GM23338 (cell line): ENCODE results near the gene SLX4IP. TPM values are rescaled to one million over a fixed set of nuclear protein-coding genes. Genes with fewer than 3 reads are reported as not detected.
A peak's percentile ranks its signal among the peaks of the same experiment; 100 is the strongest.

Experiments
- ATAC-seq: fragments of 200-7000 bp; cut with Tn5 transposase; 3 replicates; pipeline ENCODE4 v1.9.1; 2020
- DNase-seq: peaks from one replicate; pipeline ENCODE4 v3.0.0-alpha.2; 2015; ENCODE audit warnings: low spot score
- H2AFZ ChIP-seq: fragments of 200-600 bp; sonication (generic); 2 replicates; pipeline ENCODE4 v1.8.0; 2016; ENCODE audit warnings: antibody characterized with exemption, mild to moderate bottlenecking, moderate library complexity
- H3F3A ChIP-seq: fragments of 200-600 bp; sonication (generic); replicated peaks from 2 replicates; pipeline ENCODE4 v1.8.0; 2017; ENCODE audit warnings: antibody characterized with exemption, mixed run types, low read depth
- H3K27ac ChIP-seq: fragments of 200-600 bp; sonication (generic); 2 replicates; pipeline ENCODE4 v1.6.1; 2016; ENCODE audit warnings: low read depth
- H3K27me3 ChIP-seq: fragments of 200-600 bp; sonication (generic); 2 replicates; pipeline ENCODE4 v1.8.0; 2016; ENCODE audit warnings: mild to moderate bottlenecking, mixed run types, moderate library complexity; ENCODE audit not compliant: insufficient read depth
- H3K36me3 ChIP-seq: fragments of 200-600 bp; sonication (generic); 2 replicates; pipeline ENCODE4 v1.8.0; 2016; ENCODE audit warnings: mild to moderate bottlenecking; ENCODE audit not compliant: insufficient read depth
- H3K4me1 ChIP-seq: fragments of 200-600 bp; sonication (generic); 2 replicates; pipeline ENCODE4 v1.8.0; 2016; ENCODE audit warnings: mild to moderate bottlenecking, moderate library complexity; ENCODE audit not compliant: insufficient read depth
- H3K4me2 ChIP-seq: fragments of 200-600 bp; sonication (generic); 2 replicates; pipeline ENCODE4 v1.7.1; 2017; ENCODE audit warnings: mixed run types
- H3K4me3 ChIP-seq: fragments of 200-600 bp; sonication (generic); 2 replicates; pipeline ENCODE4 v1.6.1; 2016; ENCODE audit warnings: mixed run types
- H3K79me2 ChIP-seq: fragments of 200-600 bp; sonication (generic); replicated peaks from 2 replicates; pipeline ENCODE4 v1.8.0; 2017; ENCODE audit warnings: mild to moderate bottlenecking; ENCODE audit not compliant: insufficient read depth
- H3K9me2 ChIP-seq: fragments of 200-600 bp; sonication (generic); 2 replicates; pipeline ENCODE4 v1.8.0; 2017; ENCODE audit not compliant: insufficient read depth
- H4K20me1 ChIP-seq: fragments of 200-600 bp; sonication (generic); replicated peaks from 2 replicates; pipeline ENCODE4 v1.8.0; 2017; ENCODE audit warnings: mild to moderate bottlenecking; ENCODE audit not compliant: insufficient read depth
- H3K27ac Mint-ChIP-seq: 2 replicates; pipeline ENCODE4 v1.8.0; 2020; ENCODE audit warnings: inconsistent platforms, mild to moderate bottlenecking, moderate library complexity, mixed read lengths
- H3K27me3 Mint-ChIP-seq: 3 replicates; pipeline ENCODE4 v1.8.0; 2022; ENCODE audit warnings: low read depth, mild to moderate bottlenecking, moderate library complexity, mixed read lengths, inconsistent platforms; ENCODE audit not compliant: insufficient read depth, poor library complexity
- H3K36me3 Mint-ChIP-seq: 3 replicates; pipeline ENCODE4 v1.8.0; 2021; ENCODE audit warnings: low read depth, mild to moderate bottlenecking, inconsistent platforms, moderate library complexity, mixed read lengths
- H3K4me1 Mint-ChIP-seq: 3 replicates; pipeline ENCODE4 v1.8.0; 2020; ENCODE audit warnings: mild to moderate bottlenecking, inconsistent platforms, mixed read lengths
- H3K4me3 Mint-ChIP-seq: 3 replicates; pipeline ENCODE4 v1.8.0; 2021; ENCODE audit warnings: moderate library complexity, mild to moderate bottlenecking, inconsistent platforms, mixed read lengths
- H3K9me3 Mint-ChIP-seq: 3 replicates; pipeline ENCODE4 v1.8.0; 2020; ENCODE audit warnings: moderate library complexity, mild to moderate bottlenecking, inconsistent platforms, mixed read lengths
- EZH2 ChIP-seq: fragments of 200-600 bp; sonication (generic); IDR thresholded peaks from one replicate; pipeline ENCODE4 v1.8.0; 2017; ENCODE audit warnings: antibody characterized with exemption, mild to moderate bottlenecking, low read depth; ENCODE audit not compliant: unreplicated experiment
- EZH2phosphoT487 ChIP-seq: fragments of 200-600 bp; sonication (generic); IDR thresholded peaks from one replicate; pipeline ENCODE4 v1.8.1; 2018; ENCODE audit warnings: antibody characterized with exemption; ENCODE audit not compliant: unreplicated experiment
- JUNB ChIP-seq: IDR thresholded peaks from one replicate; pipeline ENCODE4 v1.6.1; 2016; ENCODE audit warnings: antibody characterized with exemption; ENCODE audit not compliant: unreplicated experiment
- POLR2AphosphoS5 ChIP-seq: IDR thresholded peaks from 2 replicates; pipeline ENCODE4 v1.6.1; 2016; ENCODE audit warnings: antibody characterized with exemption, low read depth
- STAT1 ChIP-seq: IDR thresholded peaks from one replicate; pipeline ENCODE4 v1.6.1; 2016; ENCODE audit warnings: antibody characterized with exemption; ENCODE audit not compliant: unreplicated experiment
- ZNF114 ChIP-seq: fragments of 250-450 bp; sonication (Bioruptor Pico); IDR thresholded peaks from 2 replicates; pipeline ENCODE4 v1.5.0; 2020; ENCODE audit warnings: mild to moderate bottlenecking, moderate library complexity
- polyA plus RNA-seq: library from polyadenylated mRNA; unstranded; fragments of >200 nt; fragmentation: Nextera tagmentation; extraction: Ambion mirVana; gene quantifications from 2 replicates; pipeline ENCODE4 v1.2.1, GENCODE V29; 2016
- total RNA-seq: library from RNA; depleted of rRNA; stranded (reverse); fragments of >200 nt; shearing (Covaris generic); gene quantifications from 2 replicates; pipeline ENCODE4 v1.2.3, GENCODE V29; 2014
- TF ChIP-seq, protein P1 (sequence below): IDR thresholded peaks from one replicate; pipeline ENCODE4 v1.6.1; 2018; ENCODE audit warnings: antibody characterized with exemption; ENCODE audit not compliant: unreplicated experiment
- TF ChIP-seq, protein P2 (sequence below): fragments of 250-450 bp; sonication (Bioruptor Pico); IDR thresholded peaks from 2 replicates; pipeline ENCODE4 v1.5.0; 2020; ENCODE audit warnings: mild to moderate bottlenecking, moderate library complexity
- TF ChIP-seq, protein P3 (sequence below): IDR thresholded peaks from 2 replicates; pipeline ENCODE4 v1.6.1; 2016; ENCODE audit warnings: antibody characterized with exemption

The SLX4IP gene
- total and polyA plus RNA-seq, 2 experiments from 2014 or later = 9.1 to 9.8 TPM

DNA sequence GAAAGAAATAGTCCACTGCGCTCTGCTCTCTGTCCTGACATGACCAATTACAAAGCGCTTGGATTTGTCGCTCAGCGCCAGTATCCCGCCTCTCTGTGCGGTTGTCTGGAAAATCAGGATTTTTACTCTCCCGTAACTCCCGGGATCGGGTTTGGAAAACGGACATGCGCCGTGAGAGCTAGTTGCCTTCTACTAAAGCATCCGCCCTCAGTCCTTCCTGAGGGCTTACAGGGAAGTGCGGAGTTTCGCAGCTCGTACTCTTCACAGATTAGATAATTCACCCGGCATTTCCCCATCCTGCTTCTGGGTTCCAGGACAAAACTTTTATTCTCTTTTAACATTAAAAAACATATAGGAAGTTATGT is 656 bp upstream of the SLX4IP start:
- Histone ChIP-seq H3K27me3 (no peaks in the 10 kb centered on the region), H3F3A (no peaks in the 10 kb centered on the region), H3K4me1 (peaks cover 17% of the 10 kb centered on the region), H3K27ac (peak overlapping the region; percentile 97), H3K4me3 (peak overlapping the region; percentile 58), H3K79me2 (peaks cover 77% of the 10 kb centered on the region), H3K9me2 (no peaks in the 10 kb centered on the region), H4K20me1 (peaks cover 2% of the 10 kb centered on the region; the same call in 1 of the 2 replicates), H3K4me2 (peak overlapping the region; percentile 79), H3K36me3 (no peaks in the 10 kb centered on the region), H2AFZ (peak overlapping the region; percentile 72; the same call in 1 of the 2 replicates)
- no peak for TF ChIP-seq EZH2
- peak; percentile 79 for TF ChIP-seq POLR2AphosphoS5
- Mint-ChIP-seq H3K4me3 (peak overlapping the region; percentile 94), H3K4me1 (peaks cover 24% of the 10 kb centered on the region), H3K27ac (peak overlapping the region; percentile 97), H3K27me3 (peaks cover 14% of the 10 kb centered on the region), H3K36me3 (peaks cover 10% of the 10 kb centered on the region; the same call in 1 of the 3 replicates), H3K9me3 (no peaks in the 10 kb centered on the region)
- peak; percentile 99 for DNase-seq
- peak; percentile 73 for ATAC-seq

DNA sequence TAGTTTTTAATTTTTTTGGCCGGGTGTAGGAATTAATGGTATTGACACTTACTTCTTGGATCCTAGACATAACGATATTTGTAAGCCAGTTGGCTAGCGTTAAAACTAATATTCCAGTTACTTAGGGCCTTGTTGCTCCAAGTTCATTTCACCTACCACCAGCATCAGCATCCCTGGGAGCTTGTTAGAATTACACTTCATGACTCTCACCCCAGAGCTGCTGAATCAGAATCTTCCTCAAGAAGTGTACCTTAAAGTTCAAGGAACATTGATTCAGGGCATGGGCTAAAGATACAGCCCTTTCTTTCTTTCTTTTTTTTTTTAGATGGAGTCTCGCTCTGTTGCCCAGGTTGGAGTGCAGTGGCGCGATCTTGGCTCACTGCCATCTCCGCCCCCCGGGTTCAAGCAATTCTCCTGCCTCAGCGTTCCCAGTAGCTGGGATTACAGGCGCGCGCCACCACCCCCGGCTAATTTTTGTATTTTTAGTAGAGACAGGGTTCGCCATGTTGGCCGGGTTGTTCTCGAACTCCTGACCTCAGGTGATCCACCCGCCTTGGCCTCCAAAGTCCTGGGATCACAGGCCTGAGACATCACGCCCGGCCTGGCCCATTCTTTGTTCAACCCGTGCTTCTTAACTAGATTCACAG is 1.1 kb downstream of the SLX4IP start:
- H3K4me1 Mint-ChIP-seq = peaks cover 14% of the 10 kb centered on the region
- no peak for TF ChIP-seq POLR2AphosphoS5
- TF ChIP-seq, protein P1, sequence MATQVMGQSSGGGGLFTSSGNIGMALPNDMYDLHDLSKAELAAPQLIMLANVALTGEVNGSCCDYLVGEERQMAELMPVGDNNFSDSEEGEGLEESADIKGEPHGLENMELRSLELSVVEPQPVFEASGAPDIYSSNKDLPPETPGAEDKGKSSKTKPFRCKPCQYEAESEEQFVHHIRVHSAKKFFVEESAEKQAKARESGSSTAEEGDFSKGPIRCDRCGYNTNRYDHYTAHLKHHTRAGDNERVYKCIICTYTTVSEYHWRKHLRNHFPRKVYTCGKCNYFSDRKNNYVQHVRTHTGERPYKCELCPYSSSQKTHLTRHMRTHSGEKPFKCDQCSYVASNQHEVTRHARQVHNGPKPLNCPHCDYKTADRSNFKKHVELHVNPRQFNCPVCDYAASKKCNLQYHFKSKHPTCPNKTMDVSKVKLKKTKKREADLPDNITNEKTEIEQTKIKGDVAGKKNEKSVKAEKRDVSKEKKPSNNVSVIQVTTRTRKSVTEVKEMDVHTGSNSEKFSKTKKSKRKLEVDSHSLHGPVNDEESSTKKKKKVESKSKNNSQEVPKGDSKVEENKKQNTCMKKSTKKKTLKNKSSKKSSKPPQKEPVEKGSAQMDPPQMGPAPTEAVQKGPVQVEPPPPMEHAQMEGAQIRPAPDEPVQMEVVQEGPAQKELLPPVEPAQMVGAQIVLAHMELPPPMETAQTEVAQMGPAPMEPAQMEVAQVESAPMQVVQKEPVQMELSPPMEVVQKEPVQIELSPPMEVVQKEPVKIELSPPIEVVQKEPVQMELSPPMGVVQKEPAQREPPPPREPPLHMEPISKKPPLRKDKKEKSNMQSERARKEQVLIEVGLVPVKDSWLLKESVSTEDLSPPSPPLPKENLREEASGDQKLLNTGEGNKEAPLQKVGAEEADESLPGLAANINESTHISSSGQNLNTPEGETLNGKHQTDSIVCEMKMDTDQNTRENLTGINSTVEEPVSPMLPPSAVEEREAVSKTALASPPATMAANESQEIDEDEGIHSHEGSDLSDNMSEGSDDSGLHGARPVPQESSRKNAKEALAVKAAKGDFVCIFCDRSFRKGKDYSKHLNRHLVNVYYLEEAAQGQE = no peak
- TF ChIP-seq, protein P2, sequence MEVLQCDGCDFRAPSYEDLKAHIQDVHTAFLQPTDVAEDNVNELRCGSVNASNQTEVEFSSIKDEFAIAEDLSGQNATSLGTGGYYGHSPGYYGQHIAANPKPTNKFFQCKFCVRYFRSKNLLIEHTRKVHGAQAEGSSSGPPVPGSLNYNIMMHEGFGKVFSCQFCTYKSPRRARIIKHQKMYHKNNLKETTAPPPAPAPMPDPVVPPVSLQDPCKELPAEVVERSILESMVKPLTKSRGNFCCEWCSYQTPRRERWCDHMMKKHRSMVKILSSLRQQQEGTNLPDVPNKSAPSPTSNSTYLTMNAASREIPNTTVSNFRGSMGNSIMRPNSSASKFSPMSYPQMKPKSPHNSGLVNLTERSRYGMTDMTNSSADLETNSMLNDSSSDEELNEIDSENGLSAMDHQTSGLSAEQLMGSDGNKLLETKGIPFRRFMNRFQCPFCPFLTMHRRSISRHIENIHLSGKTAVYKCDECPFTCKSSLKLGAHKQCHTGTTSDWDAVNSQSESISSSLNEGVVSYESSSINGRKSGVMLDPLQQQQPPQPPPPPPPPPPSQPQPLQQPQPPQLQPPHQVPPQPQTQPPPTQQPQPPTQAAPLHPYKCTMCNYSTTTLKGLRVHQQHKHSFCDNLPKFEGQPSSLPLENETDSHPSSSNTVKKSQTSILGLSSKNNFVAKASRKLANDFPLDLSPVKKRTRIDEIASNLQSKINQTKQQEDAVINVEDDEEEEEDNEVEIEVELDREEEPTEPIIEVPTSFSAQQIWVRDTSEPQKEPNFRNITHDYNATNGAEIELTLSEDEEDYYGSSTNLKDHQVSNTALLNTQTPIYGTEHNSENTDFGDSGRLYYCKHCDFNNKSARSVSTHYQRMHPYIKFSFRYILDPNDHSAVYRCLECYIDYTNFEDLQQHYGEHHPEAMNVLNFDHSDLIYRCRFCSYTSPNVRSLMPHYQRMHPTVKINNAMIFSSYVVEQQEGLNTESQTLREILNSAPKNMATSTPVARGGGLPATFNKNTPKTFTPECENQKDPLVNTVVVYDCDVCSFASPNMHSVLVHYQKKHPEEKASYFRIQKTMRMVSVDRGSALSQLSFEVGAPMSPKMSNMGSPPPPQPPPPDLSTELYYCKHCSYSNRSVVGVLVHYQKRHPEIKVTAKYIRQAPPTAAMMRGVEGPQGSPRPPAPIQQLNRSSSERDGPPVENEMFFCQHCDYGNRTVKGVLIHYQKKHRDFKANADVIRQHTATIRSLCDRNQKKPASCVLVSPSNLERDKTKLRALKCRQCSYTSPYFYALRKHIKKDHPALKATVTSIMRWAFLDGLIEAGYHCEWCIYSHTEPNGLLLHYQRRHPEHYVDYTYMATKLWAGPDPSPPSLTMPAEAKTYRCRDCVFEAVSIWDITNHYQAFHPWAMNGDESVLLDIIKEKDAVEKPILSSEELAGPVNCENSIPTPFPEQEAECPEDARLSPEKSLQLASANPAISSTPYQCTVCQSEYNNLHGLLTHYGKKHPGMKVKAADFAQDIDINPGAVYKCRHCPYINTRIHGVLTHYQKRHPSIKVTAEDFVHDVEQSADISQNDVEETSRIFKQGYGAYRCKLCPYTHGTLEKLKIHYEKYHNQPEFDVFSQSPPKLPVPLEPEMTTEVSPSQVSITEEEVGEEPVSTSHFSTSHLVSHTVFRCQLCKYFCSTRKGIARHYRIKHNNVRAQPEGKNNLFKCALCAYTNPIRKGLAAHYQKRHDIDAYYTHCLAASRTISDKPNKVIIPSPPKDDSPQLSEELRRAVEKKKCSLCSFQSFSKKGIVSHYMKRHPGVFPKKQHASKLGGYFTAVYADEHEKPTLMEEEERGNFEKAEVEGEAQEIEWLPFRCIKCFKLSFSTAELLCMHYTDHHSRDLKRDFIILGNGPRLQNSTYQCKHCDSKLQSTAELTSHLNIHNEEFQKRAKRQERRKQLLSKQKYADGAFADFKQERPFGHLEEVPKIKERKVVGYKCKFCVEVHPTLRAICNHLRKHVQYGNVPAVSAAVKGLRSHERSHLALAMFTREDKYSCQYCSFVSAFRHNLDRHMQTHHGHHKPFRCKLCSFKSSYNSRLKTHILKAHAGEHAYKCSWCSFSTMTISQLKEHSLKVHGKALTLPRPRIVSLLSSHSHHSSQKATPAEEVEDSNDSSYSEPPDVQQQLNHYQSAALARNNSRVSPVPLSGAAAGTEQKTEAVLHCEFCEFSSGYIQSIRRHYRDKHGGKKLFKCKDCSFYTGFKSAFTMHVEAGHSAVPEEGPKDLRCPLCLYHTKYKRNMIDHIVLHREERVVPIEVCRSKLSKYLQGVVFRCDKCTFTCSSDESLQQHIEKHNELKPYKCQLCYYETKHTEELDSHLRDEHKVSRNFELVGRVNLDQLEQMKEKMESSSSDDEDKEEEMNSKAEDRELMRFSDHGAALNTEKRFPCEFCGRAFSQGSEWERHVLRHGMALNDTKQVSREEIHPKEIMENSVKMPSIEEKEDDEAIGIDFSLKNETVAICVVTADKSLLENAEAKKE (CRISPR knock-in tag) = no peak
- TF ChIP-seq EZH2 = no peak
- TF ChIP-seq, protein P3, sequence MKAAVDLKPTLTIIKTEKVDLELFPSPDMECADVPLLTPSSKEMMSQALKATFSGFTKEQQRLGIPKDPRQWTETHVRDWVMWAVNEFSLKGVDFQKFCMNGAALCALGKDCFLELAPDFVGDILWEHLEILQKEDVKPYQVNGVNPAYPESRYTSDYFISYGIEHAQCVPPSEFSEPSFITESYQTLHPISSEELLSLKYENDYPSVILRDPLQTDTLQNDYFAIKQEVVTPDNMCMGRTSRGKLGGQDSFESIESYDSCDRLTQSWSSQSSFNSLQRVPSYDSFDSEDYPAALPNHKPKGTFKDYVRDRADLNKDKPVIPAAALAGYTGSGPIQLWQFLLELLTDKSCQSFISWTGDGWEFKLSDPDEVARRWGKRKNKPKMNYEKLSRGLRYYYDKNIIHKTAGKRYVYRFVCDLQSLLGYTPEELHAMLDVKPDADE = no peak
- TF ChIP-seq STAT1 = no peak
- TF ChIP-seq ZNF114 (CRISPR knock-in tag) = no peak
- TF ChIP-seq EZH2phosphoT487 = no peak
- TF ChIP-seq JUNB = no peak

More for the DNA sequence above, 1.1 kb downstream of the SLX4IP start:
- H3K79me2 ChIP-seq = peaks cover 74% of the 10 kb centered on the region
- H3K4me3 ChIP-seq = peak overlapping the region; percentile 58
- ATAC-seq (no peak), DNase-seq (no peak)
- Mint-ChIP-seq H3K27ac (no peak overlapping the region; the same call in 1 of the 2 replicates), H3K36me3 (peaks cover 10% of the 10 kb centered on the region; the same call in 1 of the 3 replicates), H3K27me3 (peaks cover 14% of the 10 kb centered on the region), H3K4me3 (peak overlapping the region; percentile 94), H3K9me3 (no peaks in the 10 kb centered on the region)
- H3K36me3 ChIP-seq = 0 out of 2 replicates have a peak, but pooled peaks cover 4% of the 10 kb centered on the region
- H4K20me1 ChIP-seq = no peaks in the 10 kb centered on the region
- no peaks in the 10 kb centered on the region for H3F3A ChIP-seq
- H3K4me1 ChIP-seq = 0 out of 2 replicates have a peak, but pooled peaks cover 7% of the 10 kb centered on the region
- H2AFZ ChIP-seq = no peak overlapping the region
- peak overlapping the region; percentile 75; the same call in 1 of the 2 replicates for H3K27ac ChIP-seq
- H3K9me2 ChIP-seq = no peaks in the 10 kb centered on the region
- no peaks in the 10 kb centered on the region for H3K27me3 ChIP-seq
- peak overlapping the region; percentile 79 for H3K4me2 ChIP-seq
